ENCODE results near the gene SLC28A2. TPM values are rescaled to one million over a fixed set of nuclear protein-coding genes. Genes with fewer than 3 reads are reported as not detected.
"Not testable (repeated sequence)": the region's sequence is repeated elsewhere in the genome, so short reads cannot be mapped to it uniquely, and the experiment has no call there.

The SLC28A2 gene, protein sequence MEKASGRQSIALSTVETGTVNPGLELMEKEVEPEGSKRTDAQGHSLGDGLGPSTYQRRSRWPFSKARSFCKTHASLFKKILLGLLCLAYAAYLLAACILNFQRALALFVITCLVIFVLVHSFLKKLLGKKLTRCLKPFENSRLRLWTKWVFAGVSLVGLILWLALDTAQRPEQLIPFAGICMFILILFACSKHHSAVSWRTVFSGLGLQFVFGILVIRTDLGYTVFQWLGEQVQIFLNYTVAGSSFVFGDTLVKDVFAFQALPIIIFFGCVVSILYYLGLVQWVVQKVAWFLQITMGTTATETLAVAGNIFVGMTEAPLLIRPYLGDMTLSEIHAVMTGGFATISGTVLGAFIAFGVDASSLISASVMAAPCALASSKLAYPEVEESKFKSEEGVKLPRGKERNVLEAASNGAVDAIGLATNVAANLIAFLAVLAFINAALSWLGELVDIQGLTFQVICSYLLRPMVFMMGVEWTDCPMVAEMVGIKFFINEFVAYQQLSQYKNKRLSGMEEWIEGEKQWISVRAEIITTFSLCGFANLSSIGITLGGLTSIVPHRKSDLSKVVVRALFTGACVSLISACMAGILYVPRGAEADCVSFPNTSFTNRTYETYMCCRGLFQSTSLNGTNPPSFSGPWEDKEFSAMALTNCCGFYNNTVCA
- total RNA-seq (2014; rRNA removed; shearing (Covaris generic)) = not detected in 2 replicates

DNA sequence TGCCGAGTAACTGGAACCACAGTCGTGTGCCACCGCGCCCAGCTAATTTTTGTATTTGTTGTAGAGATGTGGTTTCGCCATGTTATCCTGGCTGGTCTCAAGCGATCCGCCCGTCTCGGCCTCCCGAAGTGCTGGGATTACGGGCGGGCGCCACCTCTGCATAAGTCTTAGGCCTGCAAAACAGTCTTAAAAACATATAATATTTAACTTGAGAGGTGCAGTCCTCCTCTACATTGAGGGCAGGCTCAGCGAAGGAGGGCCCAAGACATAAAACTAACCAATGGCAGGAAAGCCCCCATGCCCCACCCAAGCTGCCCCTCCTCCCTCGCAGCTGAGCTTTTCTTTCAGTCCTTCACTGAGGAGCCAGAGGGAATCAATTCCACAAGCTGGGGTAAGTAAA is at the start of gene SLC28A2:
Gene SLC28A2 (plus strand): TSS at position 347 of the 400 bp plus-strand sequence. CDS start 982 bp downstream, outside the sequence.
- no peak for DNase-seq (ENCODE audit: low spot score)

DNA sequence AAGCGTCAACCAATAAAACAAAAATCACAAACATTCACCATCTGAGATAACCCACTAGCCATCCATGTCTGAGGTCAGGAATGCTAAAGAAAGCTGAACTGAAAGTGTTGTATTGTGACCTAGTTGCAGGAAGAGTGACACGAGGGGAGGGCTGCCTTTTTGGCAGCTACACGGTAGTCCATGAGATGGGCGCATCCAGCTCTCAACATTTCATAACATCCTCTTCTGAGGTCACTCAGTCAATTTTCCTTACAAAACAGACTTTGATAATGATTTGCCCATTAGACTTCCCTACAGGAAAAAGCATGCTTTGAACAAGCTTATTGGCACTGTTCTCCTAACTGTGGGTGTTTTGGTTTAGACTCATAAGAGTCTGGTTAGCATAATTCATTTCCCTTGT is 48.9 kb upstream of the SLC28A2 start:
- no peak for DNase-seq (ENCODE audit: low spot score)

DNA sequence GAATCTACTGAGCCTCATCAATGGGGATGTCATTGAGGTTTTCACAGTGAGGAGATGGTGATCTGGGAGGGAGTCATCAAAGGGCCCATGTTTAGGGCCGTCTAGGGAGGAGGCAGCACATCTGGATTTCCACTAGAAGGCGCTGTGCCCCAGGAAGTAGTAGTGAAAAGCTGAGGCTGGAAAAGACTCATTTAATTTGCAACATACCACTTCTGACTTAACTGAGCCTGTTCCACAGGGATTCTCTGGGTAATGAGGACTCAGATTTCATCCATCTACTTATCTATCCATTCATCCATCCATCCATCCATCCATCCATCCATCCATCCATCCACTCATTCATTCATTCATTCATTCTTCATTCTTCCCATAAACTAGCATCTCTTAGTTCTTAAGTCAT is 46.8 kb upstream of the SLC28A2 start:
- peak; percentile 68 for DNase-seq (ENCODE audit: low spot score)

DNA sequence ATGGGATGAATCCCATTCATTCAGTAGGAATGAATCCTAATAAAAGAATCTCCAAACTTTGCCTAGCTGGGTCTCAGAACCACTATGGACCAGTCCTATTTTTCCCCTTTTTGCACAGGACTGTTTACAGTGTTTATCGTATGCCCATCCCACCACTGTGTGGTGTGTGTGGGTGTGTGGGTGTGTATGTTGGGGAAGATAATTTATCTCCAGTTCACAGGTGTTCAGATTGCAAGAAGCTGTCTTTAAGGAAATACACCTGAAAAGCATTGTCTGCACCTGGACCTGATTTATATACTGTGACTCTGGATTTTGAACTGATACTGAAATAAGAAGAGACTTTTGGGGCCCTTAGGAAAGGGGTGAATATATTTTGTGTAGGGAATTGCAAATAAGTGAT is 39.5 kb upstream of the SLC28A2 start:
- no peak for DNase-seq (ENCODE audit: low spot score)

DNA sequence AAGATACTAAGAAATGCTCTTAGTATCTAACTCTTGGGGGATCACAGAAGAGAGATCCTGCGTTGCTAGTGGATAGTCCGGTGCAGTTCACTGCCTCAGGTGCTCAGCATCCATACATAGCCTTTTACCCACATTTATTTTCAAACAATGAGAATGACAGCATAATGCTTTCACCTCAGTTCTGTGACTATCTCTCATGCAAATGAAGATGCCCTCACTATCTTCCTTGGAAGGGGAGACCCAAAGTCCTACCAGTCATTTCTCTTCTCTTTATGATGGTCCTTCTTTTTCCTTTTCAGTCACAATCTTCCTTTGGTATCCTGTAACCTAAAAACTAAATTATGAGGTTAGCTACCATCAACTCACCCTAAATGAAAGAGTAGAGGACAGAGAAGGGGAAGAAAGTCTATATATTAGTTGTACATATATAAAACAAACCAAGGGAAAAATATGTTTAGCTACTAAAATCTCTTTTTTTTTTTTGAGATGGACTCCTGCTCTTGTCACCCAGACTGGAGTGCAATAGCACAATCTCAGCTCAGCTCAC is 30.9 kb upstream of the SLC28A2 start:
- no peak for DNase-seq (ENCODE audit: low spot score)

DNA sequence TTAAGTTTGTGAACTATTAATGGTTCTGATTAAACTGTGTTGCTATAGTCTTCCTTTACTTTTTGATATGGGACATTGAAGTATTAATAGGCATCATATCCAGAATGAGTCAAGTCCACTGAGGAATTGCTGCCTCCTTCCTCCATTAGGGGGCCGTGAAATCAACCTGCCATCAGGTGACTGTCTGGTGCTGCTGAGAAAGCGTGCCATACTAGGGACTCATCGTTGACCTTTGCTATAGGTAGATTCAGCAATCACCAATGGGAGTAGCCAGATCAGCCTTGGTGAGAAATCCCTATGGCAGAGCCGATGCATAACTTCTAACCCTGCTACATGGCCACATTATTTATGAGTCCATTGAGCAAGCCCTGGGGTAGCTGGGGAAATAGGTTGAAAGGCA is 30.1 kb upstream of the SLC28A2 start:
- no peak for DNase-seq (ENCODE audit: low spot score)

DNA sequence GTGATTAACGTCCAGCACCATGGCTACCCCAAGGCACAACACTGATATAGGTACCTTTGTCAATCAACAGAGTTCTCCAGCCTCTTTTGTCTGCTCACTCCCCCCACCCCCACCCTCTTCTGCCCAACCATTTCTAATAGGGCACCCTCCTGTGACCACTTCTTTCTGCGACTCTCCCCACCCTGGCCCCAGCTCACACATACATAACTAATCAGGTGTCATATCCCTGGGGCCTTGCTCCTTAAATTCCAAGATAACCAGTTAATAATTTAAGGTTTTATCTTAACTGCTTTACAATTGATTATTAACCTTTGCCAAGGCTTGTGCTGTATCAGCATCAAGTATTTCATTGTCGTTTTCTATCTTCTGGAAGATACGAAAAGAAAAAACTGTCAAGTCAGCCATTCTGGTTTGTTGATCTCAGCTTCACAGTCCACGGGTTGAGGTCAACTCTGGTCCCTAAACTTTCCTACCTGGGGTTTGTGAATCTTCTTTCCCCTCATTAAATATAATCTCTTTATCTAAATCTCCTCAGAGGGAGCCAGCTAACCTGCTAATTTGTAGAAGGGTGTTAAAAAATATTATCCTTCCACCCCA is 27.3 kb upstream of the SLC28A2 start:
- DNase-seq (ENCODE audit: low spot score) = no peak

DNA sequence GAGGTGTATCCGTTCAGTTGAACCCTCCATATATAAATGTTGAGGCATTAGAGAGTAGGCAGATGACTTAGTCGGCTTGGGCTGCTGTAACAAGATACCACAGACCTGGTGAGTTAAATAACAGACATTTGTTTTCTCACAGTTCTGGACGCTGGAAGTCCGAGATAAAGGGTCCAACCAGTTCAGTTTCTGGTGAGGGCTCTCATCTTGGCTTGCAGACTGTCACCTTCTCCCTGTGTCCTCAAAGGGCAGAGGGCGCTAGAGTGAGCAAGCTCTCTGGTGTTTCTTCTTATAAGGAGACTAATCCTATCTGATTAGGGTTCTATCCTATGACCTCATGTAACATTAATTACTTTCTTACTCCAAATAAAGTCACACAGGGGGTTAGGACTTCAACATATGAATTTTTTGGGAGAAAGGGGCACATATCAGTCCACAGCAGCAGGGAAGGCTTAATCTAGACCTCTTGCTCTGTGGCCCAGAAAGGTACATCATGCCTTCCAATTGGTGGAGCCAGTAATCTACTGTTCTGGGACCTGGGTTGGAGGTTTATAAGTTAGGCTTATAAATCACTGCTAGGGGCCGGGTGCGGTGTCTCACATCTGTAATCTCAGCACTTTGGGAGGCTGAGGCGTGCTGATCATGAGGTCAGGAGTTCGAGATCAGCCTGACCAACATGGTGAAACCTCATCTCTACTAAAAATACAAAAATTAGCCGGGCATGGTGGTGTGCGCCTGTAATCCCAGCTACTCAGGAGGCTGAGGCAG is 26.3 kb upstream of the SLC28A2 start:
- no peak for DNase-seq (ENCODE audit: low spot score)

DNA sequence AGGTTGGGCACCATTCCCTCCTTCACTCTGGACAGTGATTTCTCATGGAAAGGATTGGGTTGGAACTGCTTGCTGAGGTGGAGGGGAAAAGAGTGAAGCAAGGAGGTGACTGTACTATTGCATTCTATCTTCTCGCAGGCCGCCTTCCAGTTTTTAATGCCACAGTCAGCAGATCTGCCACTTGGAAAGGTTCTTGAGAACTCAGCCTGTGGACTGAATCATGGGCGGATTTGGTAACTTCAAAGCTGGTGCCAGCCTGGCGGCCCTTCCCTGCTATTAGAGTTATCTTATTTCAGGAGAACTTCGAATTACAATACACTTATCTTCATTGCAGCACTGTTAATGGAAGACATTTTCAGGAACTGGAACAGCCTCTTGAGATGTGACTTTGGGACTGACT is 23.1 kb upstream of the SLC28A2 start:
- no peak for DNase-seq (ENCODE audit: low spot score)

DNA sequence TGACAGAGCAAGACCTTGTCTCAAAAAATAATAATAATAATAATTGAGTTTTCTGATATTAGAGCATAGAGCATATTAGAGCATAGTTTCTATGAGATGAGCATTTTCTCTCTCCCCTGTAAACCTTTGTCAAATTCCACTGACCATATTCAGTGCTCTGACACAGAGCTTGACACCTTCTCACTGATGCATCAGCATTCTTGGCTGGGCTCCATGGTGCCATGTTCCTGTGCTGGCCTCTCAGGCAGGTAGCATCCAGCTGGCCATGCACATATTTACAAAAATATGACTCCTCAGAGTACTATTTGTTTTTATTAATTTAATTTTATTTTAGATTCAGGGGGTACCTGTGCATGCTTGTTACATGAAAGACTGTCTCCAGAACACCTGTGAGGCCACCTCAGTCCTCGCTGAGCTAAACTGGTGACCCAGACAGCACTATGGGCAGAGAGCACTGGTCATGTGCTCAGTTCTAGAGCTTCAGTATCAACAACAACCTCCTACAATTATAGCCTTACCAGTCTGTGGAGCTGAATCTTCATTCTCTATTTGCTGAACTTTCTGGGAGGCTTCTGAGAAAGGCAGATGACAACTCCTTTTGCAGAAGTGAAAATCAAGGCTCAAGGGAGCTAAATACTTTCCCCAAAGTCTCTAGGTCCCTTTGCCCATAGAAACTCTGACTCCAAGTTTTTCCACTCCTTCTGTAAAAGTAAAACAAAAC is 21.6 kb upstream of the SLC28A2 start:
- DNase-seq (ENCODE audit: low spot score) = no peak

DNA sequence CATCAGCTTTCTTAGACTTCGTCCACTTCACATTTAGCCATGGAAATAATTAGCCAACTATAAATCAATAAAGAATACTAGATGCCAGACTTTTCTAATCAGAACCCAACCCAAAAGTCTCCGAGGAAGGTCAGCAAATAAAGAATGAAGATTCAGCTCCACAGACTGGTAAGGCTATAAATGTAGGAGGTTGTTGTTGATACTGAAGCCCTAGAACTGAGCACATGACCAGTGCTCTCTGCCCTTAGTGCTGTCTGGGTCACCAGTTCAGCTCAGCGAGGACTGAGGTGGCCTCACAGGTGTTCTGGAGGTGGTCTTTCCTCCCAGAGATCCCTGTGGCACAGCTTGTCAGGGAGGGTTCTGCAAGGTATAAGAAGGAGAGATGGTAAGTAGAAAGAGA is 20.9 kb upstream of the SLC28A2 start:
- DNase-seq (ENCODE audit: low spot score) = no peak

DNA sequence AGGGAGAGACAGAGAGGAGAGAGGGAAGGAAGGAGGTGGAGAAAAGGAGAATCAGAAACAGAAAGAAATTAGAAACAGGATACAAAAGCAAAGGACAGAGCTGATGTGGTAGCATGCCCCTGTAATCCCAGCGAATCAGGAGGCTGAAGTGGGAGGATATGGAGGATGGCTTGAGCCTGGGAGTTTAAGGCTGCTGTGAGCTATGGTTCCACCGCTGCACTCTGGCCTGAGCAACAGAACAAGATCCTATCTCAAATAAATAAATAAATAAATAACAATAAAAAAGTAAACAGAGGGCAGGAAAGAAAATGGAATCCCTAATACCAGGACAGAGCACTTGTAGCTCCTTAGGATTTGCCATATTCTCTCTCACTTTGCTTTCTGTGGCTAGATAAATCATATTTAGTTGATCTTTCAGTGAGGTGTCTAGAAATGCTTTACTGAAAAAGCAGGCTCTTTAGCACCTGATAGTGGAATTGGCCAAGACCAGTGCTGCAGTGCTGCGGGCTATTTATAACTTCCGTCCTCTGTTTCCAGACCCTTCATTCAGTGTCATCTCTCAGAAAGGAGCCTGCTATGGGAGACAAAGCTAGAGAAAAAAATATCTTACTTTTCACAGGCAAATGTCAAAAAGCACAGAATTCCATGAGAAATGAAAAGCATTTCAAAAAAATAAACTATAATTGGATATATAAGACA is 20.0 kb upstream of the SLC28A2 start:
- DNase-seq (ENCODE audit: low spot score) = no peak

DNA sequence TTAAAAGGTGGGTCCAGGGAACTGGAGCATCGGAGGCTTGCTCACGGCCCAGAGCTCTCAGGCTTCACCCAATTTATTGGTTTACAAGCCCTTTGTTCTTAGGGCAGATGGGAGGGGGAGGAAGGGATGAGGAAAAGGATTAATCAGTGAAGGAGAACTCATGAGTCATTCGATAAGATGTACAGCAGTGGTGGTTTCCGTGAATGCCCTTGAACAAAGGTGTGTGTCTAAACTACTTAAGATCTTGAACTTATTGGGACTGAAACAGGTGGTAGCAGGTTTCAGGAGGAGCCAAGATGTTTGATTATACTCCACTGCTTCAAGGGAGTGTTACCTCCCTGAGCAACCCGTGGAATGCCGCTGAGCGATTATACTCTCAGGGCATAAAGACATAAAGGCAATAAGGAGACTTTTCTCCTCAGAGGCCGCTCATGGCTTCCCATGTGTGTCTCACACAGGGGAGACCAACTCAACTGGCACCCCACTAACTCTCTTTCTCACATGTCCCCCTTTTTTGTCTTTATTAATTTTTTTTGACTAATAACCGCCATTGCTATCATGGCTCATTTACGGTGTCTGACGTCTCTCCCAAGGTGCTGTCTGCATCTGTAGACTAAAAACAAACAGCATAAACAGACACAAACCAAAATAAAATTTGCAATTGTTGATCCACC is 17.3 kb upstream of the SLC28A2 start:
- DNase-seq (ENCODE audit: low spot score) = no peak

DNA sequence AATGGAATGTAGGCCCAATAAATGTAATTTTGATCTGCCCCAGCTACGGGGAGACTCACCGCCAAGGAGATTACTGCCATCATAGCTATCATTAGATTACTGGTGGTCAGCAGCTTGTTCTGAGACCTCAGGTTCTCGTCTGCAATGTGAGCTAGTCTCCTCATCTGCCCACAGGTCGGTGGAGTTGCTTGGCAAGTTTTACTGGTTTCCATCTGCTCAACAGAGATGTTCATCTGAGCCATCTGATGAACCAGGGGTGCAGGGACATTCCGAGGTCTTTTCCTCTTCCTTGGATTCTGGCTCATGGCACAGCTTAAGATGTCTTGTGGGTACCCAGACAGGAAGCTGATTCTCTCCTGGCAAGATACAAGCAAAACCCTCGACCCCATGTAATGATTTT is 15.2 kb upstream of the SLC28A2 start:
- DNase-seq (ENCODE audit: low spot score) = not testable (repeated sequence)

DNA sequence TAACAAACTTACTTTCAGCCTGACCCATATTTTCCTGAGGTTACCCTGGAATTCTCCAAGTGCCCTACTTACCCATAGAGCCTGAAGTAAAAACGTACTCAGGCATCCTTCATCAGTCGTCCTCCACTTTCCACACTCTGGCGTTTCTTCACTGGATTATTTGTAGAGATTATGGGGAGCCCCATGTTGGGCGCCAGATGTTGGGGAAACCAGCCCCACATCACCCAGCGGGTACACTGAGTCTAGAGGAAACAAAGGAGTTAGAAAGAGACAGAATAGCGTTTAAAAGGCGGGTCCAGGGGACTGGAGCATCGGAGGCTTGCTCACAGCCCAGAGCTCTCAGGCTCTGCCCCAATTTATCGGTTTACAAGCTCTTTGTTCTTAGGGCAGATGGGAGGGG is 9.7 kb upstream of the SLC28A2 start:
- no peak for DNase-seq (ENCODE audit: low spot score)

DNA sequence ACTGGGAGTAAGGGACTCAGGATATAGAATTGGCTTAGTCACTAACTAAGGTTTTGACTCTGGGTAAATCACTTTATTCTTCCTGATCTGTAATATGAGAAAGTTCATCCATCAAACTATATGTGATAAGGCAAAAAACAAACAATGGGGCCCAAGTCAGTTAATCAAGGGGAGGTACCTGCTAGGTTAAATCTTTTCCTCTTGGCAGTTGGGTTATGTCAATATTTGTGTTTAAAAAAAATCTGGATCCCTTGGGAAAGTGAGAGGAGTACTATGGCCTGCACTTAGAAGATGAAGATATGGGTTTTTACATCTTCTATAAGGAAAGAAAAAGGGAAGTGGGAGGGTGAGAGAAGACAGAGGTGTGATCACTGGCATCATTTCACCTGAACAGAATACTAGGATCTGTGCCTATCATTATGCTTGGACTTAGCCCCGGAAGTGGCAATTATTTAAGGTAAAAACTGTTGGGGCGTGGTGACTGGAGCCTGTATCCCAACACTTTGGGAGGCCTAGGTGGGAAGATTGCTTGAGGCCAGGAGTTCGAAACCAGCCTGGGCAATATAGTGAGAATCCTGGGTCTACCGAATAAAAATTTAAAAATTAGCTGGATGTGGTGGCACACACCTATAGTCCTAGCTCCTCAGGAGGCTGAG is 2.8 kb upstream of the SLC28A2 start:
- no peak for DNase-seq (ENCODE audit: low spot score)

DNA sequence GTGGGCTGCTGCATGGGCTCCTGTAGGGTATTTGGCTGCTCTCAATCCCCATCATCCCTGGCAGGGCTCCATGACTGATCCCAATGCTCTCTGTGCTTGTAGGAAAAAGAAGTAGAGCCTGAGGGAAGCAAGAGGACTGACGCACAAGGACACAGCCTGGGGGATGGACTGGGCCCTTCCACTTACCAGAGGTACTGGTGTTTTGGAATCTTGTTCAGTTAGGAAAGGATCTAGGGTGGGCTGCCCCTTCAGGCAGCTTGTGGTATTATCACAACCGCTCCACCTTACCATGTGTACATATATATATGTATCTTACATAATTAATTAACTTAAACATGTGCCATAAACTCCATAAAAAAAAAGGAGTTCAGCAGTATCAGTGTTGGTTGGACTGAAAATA is 1.3 kb downstream of the SLC28A2 start:
- no peak for DNase-seq (ENCODE audit: low spot score)

DNA sequence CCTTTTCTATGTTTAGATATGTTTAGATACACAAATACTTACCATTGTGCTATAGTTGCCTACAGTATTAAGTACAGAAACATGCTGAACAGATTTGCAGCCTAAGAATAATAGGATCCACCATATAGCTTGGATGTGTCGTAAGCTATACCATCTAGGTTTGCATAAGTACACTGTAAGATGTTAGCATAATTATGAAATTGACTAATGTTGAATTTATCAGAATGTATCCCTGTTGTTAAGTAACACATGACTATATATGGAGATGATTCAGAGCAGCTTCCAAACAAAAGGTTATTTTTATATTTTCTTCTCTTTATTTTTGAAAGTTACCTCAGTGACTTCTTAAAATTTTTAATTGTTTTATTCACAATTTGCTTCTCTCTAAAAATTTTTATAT is 2.4 kb downstream of the SLC28A2 start:
- no peak for DNase-seq (ENCODE audit: low spot score)

DNA sequence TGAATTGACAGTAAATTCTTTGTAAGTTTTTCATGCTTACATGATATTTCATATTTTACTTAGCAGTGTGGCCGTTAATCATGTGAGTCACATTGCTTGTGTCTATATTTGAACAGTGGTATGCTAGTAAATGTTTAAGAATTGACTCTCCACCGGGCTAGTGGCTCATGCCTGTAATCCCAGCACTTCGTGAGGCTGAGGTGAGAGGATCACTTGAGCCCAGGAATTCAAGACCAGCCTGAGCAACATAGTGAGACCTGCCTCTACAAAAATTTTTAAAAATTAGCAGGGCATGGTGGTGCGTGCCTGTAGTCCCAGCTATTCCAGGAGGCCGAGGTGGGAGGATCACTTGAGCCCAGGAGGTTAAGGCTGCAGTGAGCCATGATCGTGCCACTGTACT is 2.8 kb downstream of the SLC28A2 start:
- DNase-seq (ENCODE audit: low spot score) = not testable (repeated sequence)

DNA sequence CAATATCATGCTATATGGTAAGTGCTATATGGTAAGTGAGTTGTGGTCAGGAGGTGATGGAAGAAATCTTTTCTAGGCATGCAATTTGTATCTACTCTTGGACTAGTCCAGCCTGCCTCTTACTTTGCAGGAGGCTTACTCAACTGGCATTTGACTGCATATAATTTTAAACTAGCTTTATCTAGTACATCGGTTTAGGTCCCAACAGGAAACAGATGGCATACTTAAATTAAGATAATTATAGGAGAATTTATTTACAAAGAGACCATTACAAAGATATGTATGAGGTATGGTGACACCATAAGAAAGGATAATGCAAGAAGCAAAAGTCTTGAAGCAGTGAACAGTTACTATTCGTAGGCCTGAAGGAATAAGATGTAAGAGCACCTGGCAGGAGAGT is 7.8 kb downstream of the SLC28A2 start:
- DNase-seq (ENCODE audit: low spot score) = no peak
